GM12878 (cell line): ENCODE results near the gene ANP32B. TPM values are rescaled to one million over a fixed set of nuclear protein-coding genes. Genes with fewer than 3 reads are reported as not detected.

Source experiments
- ATAC-seq: fragments of 200-7000 bp; cut with Tn5 transposase; 3 replicates; pipeline ENCODE4 v1.9.1; 2020; ENCODE audit warnings: mild to moderate bottlenecking, moderate library complexity
- BruUV-seq: library from RNA; stranded (reverse); fragments of 400-500 nt; replicated peaks from 2 replicates; lab custom pipeline; 2021; lab: Mats Ljungman, UMichigan
- CTCF ChIA-PET: fragments of 300-600 bp; sonication (Branson Sonifier 250); formaldehyde crosslinking; extraction: SDS; loops from one replicate; lab custom pipeline; 2021; ENCODE audit warnings: inconsistent platforms; lab: Yijun Ruan, JAX
- POLR2A ChIA-PET: fragments of 350-600 bp; formaldehyde crosslinking; extraction: SDS; loops from one replicate; lab custom pipeline; 2021; ENCODE audit warnings: inconsistent platforms; lab: Charles Lee
- RAD21 ChIA-PET: fragments of 300-600 bp; sonication (Branson Sonifier 250); formaldehyde crosslinking; loops from one replicate; lab custom pipeline; 2023; ENCODE audit warnings: antibody characterized with exemption; ENCODE audit not compliant: unreplicated experiment; lab: Charles Lee
- SMC1A ChIA-PET: fragments of 300-600 bp; sonication (Branson Sonifier 250); formaldehyde crosslinking; loops from one replicate; lab custom pipeline; 2023; ENCODE audit not compliant: unreplicated experiment, uncharacterized antibody; lab: Charles Lee
- DNase-seq: peaks from one replicate; pipeline ENCODE4 v3.0.0-alpha.2; 2011; ENCODE audit warnings: low read depth, low spot score
- FAIRE-seq: peaks from 3 replicates; lab custom pipeline; 2011; peaks lifted over from hg19 to GRCh38; lab: Jason Lieb, UNC
- H2AFZ ChIP-seq: 2 replicates; pipeline ENCODE4 v1.6.0; 2011; ENCODE audit warnings: low read depth, low read length, control low read depth; ENCODE audit not compliant: control insufficient read depth
- H3K27ac ChIP-seq: 2 replicates; pipeline ENCODE4 v1.5.1; 2011; ENCODE audit warnings: control low read depth; ENCODE audit not compliant: control insufficient read depth, insufficient read depth
- H3K27me3 ChIP-seq, 2 experiments: replicated peaks in 1 of 2; 2 replicates each; pipeline versions ENCODE4 v1.6.0 to v1.6.1; 2011; ENCODE audit warnings: low read length in 1 of 2; ENCODE audit not compliant: control insufficient read depth in 2 of 2, insufficient read depth in 2 of 2
- H3K36me3 ChIP-seq, 2 experiments: 2 replicates each; pipeline ENCODE4 v1.5.1; 2011; ENCODE audit warnings: low read length in 1 of 2; ENCODE audit not compliant: control insufficient read depth in 2 of 2, insufficient read depth in 2 of 2
- H3K4me1 ChIP-seq: 2 replicates; pipeline ENCODE4 v1.6.1; 2011; ENCODE audit warnings: mild to moderate bottlenecking, low read length, moderate library complexity, mixed read lengths; ENCODE audit not compliant: control insufficient read depth, insufficient read depth
- H3K4me2 ChIP-seq: 2 replicates; pipeline ENCODE4 v1.6.0; 2011; ENCODE audit warnings: control low read depth; ENCODE audit not compliant: control insufficient read depth, insufficient read depth
- H3K4me3 ChIP-seq: fragments of 200-600 bp; sonication (generic); 2 replicates; pipeline ENCODE4 v1.5.1; 2016
- H3K79me2 ChIP-seq: 2 replicates; pipeline ENCODE4 v1.6.0; 2011; ENCODE audit warnings: low read length; ENCODE audit not compliant: control insufficient read depth, insufficient read depth
- H3K9ac ChIP-seq: 2 replicates; pipeline ENCODE4 v1.8.0; 2011; ENCODE audit warnings: low read length, control low read depth, mixed read lengths; ENCODE audit not compliant: control insufficient read depth, insufficient read depth
- H3K9me3 ChIP-seq: replicated peaks from 3 replicates; pipeline ENCODE4 v1.5.1; 2011; ENCODE audit warnings: mild to moderate bottlenecking, low read length; ENCODE audit not compliant: control insufficient read depth, insufficient read depth
- H4K20me1 ChIP-seq: 2 replicates; pipeline ENCODE4 v1.6.0; 2011; ENCODE audit not compliant: control insufficient read depth, insufficient read depth
- BCL11A ChIP-seq: IDR thresholded peaks from 2 replicates; pipeline ENCODE4 v1.6.1; 2011; ENCODE audit warnings: low read depth, low read length
- CTCF ChIP-seq, 3 experiments: IDR thresholded peaks in 2 of 3; conservative IDR thresholded peaks in 1 of 3; 2 replicates each; pipeline ENCODE4 v1.5.1; 2011; ENCODE audit warnings: low read depth in 3 of 3, low read length in 3 of 3, mild to moderate bottlenecking in 3 of 3, control low read depth in 2 of 3, moderate library complexity in 2 of 3, inconsistent platforms in 1 of 3, mixed read lengths in 1 of 3; ENCODE audit not compliant: control insufficient read depth in 2 of 3, insufficient read depth in 1 of 3; ENCODE audit errors: extremely low read depth in 1 of 3
- ESRRA ChIP-seq: IDR thresholded peaks from 2 replicates; pipeline ENCODE4 v1.6.1; 2012; ENCODE audit warnings: mild to moderate bottlenecking, low read length, improper control_type of control experiment
- HDGF ChIP-seq: fragments of 450-650 bp; IDR thresholded peaks from 2 replicates; pipeline ENCODE4 v1.6.1; 2016; ENCODE audit warnings: antibody characterized with exemption
- JUNB ChIP-seq: IDR thresholded peaks from 2 replicates; pipeline ENCODE4 v1.6.1; 2016; ENCODE audit warnings: antibody characterized with exemption, mild to moderate bottlenecking
- MYC ChIP-seq: IDR thresholded peaks from 2 replicates; pipeline ENCODE4 v1.6.1; 2011; ENCODE audit warnings: mild to moderate bottlenecking, low read length, moderate library complexity, inconsistent platforms; ENCODE audit not compliant: insufficient read depth, insufficient replicate concordance, insufficient read length, severe bottlenecking
- NR2C2 ChIP-seq: IDR thresholded peaks from 2 replicates; pipeline ENCODE4 v1.6.1; 2011; ENCODE audit warnings: borderline replicate concordance, low read depth; ENCODE audit not compliant: control insufficient read depth, insufficient read length
- PAX5 ChIP-seq: IDR thresholded peaks from 2 replicates; pipeline ENCODE4 v1.6.1; 2011; ENCODE audit warnings: low read depth, low read length, borderline replicate concordance
- PAX8 ChIP-seq: fragments of 450-650 bp; IDR thresholded peaks from 2 replicates; pipeline ENCODE4 v1.6.1; 2017; ENCODE audit warnings: mild to moderate bottlenecking, moderate library complexity
- SUZ12 ChIP-seq: fragments of 200-600 bp; sonication (generic); IDR thresholded peaks from one replicate; pipeline ENCODE4 v1.6.1; 2018; ENCODE audit warnings: antibody characterized with exemption, mild to moderate bottlenecking; ENCODE audit not compliant: unreplicated experiment
- USF2 ChIP-seq: IDR thresholded peaks from 2 replicates; pipeline ENCODE4 v1.6.1; 2011; ENCODE audit warnings: low read depth, low read length, improper control_type of control experiment, borderline replicate concordance
- ZBED1 ChIP-seq: IDR thresholded peaks from 2 replicates; pipeline ENCODE4 v1.6.1; 2016; ENCODE audit warnings: borderline replicate concordance
- ZNF207 ChIP-seq: fragments of 450-650 bp; IDR thresholded peaks from 2 replicates; pipeline ENCODE4 v1.6.1; 2014; ENCODE audit warnings: antibody characterized with exemption, mild to moderate bottlenecking, borderline replicate concordance
- WGBS: methylation state at CpG from one replicate; pipeline ENCODE4 v1.1.6; 2016; ENCODE audit warnings: low lambda C conversion rate; ENCODE audit not compliant: insufficient replicate concordance, insufficient coverage; ENCODE audit errors: missing lambda C conversion rate; 5-methylcytosine and 5-hydroxymethylcytosine counted together
- in situ Hi-C: fragments of 300-500 bp; cut with MboI; formaldehyde crosslinking; loops from 9 replicates; pipeline ENCODE4 v1.14.3; 2018; ENCODE audit warnings: mixed read lengths
- intact Hi-C: fragments of 100-400 bp; cut with micrococcal nuclease; formaldehyde crosslinking; loops from one replicate; pipeline ENCODE4 v1.14.2; 2022; ENCODE audit not compliant: unreplicated experiment
- polyA plus RNA-seq, 11 experiments: library from polyadenylated mRNA; depleted of rRNA in 4 of 11; unstranded in 6 of 11; stranded (reverse) in 5 of 11; fragments of >200 nt; fragmentation: Nextera tagmentation in 4 of 11; fragmentation: Illumina TruSeq in 1 of 11; extraction: Ambion mirVana in 4 of 11; extraction: Trizol in 1 of 11; gene quantifications; 1 replicate in 1 of 11; 2 replicates in 10 of 11; pipeline versions ENCODE4 v1.2.1 to v1.2.3, GENCODE V29; 2011 to 2016; ENCODE audit warnings: inconsistent platforms in 2 of 11, missing spikeins in 2 of 11, low read depth in 1 of 11
- total RNA-seq, 4 experiments: library from RNA; depleted of rRNA in 3 of 4; stranded (reverse); fragments of >200 nt in 3 of 4; fragmentation: Illumina TruSeq in 1 of 4; extraction: Trizol in 1 of 4; gene quantifications; 2 replicates each; pipeline versions ENCODE4 v1.2.1 to v1.2.3, GENCODE V29; 2013 to 2021

Gene ANP32B
- total and polyA plus RNA-seq, 10 of the 15 experiments (the other 5 are each of a cell fraction or from before 2014, with no cell fraction given) = 24.5 to 419 (median 171) TPM

GRCh38 chr9:97993000-97993399, 9.9 kb downstream of the ANP32B start:
- no TSS peak for BruUV-seq
- POLR2A ChIA-PET = interaction anchor here (0.7 to 1.4 kb wide), 2 partner anchors 9 to 10 kb away, joined by 3 read pairs; no protein-coding TSS in a partner anchor
- Histone ChIP-seq H3K4me3 (no peak overlapping the region), H3K27me3 (no peaks in the 10 kb centered on the region), H3K36me3 (peaks cover 11 to 39% of the 10 kb centered on the region in 2 experiments), H3K79me2 (peaks cover 97% of the 10 kb centered on the region), H3K4me1 (peaks cover 21% of the 10 kb centered on the region), H3K27ac (no peak overlapping the region), H3K4me2 (peak overlapping the region; percentile 56), H4K20me1 (no peaks in the 10 kb centered on the region), H3K9me3 (no peaks in the 10 kb centered on the region), H3K9ac (no peak overlapping the region), H2AFZ (no peak overlapping the region)
- SMC1A ChIA-PET = interaction anchor here (1.0 to 1.1 kb wide), 2 partner anchors 10 to 31 kb away, joined by 3 to 5 read pairs; no protein-coding TSS in a partner anchor
- 0 out of 2 replicates have a peak, but pooled peaks have one; percentile 61 for TF ChIP-seq HDGF
- TF ChIP-seq JUNB = no peak
- 0% methylated on average over 2 of the region's 2 CpGs for WGBS
- RAD21 ChIA-PET = no interaction called here
- DNase-seq = no peak
- CTCF ChIA-PET = interaction anchor here (1.0 to 1.9 kb wide), 2 partner anchors 11 to 13 kb away, joined by 4 to 5 read pairs; no protein-coding TSS in a partner anchor
- in situ Hi-C loops = no loop called here
- intact Hi-C loops = no loop called here
- no peak for FAIRE-seq
- peak; percentile 68 for ATAC-seq

- POLR2A ChIA-PET = no interaction called here
- ATAC-seq = no peak
- WGBS = 58% methylated on average over 1 of the region's 1 CpG
- no TSS peak for BruUV-seq
- Histone ChIP-seq H3K27me3 (no peaks in the 10 kb centered on the region), H3K4me1 (peaks cover 21% of the 10 kb centered on the region), H3K36me3 (peaks cover 14 to 51% of the 10 kb centered on the region in 2 experiments), H4K20me1 (peaks cover 3% of the 10 kb centered on the region; the same call in 1 of the 2 replicates), H3K4me3 (no peak overlapping the region), H2AFZ (no peak overlapping the region), H3K9ac (no peak overlapping the region), H3K27ac (no peak overlapping the region), H3K4me2 (no peak overlapping the region), H3K9me3 (no peaks in the 10 kb centered on the region), H3K79me2 (peaks cover 92% of the 10 kb centered on the region)
- FAIRE-seq = no peak
- intact Hi-C loops (no loop called here), in situ Hi-C loops (no loop called here)
- CTCF ChIA-PET = interaction anchor here (1.3 kb wide), 1 partner anchor 94 kb away, joined by 4 read pairs; no protein-coding TSS in a partner anchor
- RAD21 ChIA-PET = no interaction called here
- no peak for DNase-seq
- SMC1A ChIA-PET = no interaction called here
- TF ChIP-seq ESRRA = no peak
- TF ChIP-seq CTCF (IDR thresholded peaks at IDR 0.05 in 2 of 3, conservative IDR thresholded peaks at IDR 0.05 in 1 of 3; ENCODE audit: control insufficient read depth in 2 of 3, extremely low read depth in 1 of 3, insufficient read depth in 1 of 3, low read depth in 3 of 3, low read length in 3 of 3) = no peak
- no peak for TF ChIP-seq PAX5
- TF ChIP-seq PAX8 = no peak
- no peak for TF ChIP-seq USF2
- no peak for TF ChIP-seq ZBED1
- TF ChIP-seq NR2C2 = no peak
- TF ChIP-seq MYC = no peak
- TF ChIP-seq ZNF207 = no peak
- no peak for TF ChIP-seq BCL11A
- TF ChIP-seq SUZ12 = no peak
Measured at GRCh38 chr9:97994703-97995102, 11.6 kb downstream of the ANP32B start.
